ENCODE measurements around the gene MYH7B.

The MYH7B gene

DNA sequence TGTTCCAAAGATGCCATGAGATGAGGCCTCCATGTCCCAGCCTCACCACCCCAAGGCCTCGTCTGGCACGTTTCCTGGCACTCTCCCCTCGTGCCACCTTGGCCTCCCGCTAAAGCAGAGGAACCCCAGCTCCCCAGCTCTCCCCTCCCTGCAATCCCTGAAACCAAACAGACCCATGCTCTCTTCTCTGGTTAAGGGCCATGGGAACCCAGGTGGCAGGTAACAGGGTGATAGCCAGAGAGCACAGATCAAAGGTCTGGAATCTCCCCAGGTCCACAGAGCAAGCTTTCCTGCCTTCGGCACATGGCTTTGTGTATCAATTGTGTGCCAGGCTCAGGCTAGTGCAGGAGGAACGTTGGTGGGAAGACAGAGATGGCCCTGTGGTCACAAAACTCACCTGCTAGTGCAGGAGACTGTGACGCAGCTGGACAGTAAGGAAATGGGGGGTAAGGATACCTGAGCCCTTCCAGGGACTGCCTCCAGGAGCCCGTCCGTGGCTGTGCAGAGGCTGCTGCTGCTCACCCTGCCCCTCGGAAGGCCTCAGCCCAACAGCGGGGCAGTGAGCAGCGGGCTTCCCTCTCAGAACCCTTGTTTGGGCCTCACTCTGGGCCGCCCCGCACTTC lies 39.0 kb downstream of the MYH7B start:
- DNase-seq: no peak

DNA sequence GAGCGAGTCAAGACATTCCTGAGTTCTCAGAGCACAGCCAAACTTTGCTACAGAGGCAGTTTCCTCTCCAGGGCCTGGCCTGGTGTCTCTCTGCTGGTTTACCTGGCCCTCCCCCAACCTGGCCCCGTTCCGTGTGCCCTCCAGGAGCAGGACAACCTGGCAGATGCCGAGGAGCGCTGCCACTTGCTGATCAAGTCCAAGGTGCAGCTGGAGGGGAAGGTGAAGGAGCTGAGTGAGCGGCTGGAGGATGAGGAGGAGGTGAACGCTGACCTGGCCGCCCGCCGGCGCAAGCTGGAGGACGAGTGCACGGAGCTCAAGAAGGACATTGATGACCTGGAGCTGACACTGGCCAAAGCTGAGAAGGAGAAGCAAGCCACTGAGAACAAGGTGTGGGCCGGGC lies 39.5 kb downstream of the MYH7B start:
- no peak for DNase-seq

DNA sequence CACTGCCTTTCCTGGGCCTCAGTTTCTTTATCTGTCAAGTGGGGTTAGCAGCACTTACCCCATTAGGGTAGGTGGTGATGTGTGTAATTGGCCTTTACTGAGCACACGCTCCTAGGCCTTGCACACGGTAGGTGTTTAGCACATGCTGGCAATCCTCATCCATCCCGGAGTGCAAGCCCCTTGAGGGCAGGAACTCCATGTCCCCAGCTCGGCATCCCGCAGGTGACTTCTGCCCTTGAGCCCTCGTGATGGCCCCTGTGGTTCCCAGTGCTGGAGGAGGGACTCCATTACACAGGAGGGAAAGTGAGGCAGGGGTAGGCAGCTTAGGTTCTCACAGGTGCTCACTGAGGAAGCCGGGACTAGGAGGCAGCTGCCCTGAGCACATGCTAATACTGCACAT lies 40.0 kb downstream of the MYH7B start:
- no peak for DNase-seq

DNA sequence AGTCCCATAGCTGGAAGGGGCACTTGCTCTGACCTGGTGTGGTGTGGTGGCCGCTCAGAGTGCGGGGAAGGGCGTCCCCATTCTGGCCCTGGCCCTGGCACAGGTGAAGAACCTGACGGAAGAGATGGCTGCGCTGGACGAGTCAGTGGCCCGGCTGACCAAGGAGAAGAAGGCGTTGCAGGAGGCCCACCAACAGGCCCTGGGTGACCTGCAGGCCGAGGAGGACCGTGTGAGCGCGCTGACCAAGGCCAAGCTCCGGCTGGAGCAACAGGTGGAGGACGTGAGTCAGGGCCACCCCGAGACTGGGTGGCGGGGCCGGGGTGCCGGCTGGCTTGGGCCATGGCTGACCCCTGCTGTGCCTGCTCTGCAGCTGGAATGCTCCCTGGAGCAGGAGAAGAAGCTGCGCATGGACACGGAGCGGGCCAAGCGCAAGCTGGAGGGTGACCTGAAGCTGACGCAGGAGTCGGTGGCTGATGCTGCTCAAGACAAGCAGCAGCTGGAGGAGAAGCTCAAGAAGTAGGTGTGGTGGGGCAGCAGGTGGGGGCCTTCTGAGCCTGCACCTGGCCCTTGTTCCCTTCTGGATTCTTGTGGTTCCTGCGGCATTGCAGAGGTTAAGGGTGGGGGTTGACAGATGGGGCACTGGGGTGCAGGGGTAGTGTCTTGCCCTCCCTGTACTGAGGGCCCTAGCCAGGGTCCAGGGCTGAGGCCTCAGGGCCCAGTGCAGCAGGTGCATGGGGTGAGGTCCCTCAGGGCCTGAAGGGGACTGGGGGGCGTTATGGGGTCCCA lies 40.8 kb downstream of the MYH7B start:
- DNase-seq: no peak

DNA sequence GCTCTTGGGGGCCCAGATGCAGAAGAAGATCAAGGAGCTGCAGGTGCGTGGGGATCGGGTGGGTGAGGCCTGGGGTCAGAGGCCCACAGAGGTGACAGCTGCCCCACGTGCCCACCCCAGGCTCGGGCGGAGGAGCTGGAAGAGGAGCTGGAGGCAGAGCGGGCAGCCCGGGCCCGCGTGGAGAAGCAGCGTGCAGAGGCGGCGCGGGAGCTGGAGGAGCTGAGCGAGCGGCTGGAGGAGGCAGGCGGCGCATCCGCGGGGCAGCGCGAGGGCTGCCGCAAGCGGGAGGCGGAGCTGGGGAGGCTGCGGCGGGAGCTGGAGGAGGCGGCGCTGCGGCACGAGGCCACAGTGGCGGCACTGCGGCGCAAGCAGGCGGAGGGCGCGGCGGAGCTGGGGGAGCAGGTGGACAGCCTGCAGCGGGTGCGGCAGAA lies 41.5 kb downstream of the MYH7B start:
- no peak for DNase-seq

DNA sequence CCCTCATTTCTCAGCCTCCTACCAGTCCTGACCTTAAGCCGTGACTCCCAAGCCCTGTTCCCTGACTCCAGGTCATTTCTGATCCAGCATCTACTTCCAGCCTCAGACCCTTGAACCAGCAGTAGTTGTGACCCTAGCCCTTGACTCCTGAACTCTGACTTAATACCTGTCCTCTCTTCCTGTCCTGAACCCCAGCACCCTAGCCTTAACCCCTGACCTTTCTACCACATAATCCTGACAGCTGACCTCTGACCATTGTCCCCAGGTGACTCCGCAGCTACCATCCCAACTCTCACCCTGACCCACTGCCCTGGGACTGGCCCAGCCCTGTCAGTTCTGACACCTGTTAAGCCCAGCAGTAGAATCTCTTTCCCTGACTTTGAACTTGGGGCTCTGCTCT lies 42.1 kb downstream of the MYH7B start:
- no peak for DNase-seq

DNA sequence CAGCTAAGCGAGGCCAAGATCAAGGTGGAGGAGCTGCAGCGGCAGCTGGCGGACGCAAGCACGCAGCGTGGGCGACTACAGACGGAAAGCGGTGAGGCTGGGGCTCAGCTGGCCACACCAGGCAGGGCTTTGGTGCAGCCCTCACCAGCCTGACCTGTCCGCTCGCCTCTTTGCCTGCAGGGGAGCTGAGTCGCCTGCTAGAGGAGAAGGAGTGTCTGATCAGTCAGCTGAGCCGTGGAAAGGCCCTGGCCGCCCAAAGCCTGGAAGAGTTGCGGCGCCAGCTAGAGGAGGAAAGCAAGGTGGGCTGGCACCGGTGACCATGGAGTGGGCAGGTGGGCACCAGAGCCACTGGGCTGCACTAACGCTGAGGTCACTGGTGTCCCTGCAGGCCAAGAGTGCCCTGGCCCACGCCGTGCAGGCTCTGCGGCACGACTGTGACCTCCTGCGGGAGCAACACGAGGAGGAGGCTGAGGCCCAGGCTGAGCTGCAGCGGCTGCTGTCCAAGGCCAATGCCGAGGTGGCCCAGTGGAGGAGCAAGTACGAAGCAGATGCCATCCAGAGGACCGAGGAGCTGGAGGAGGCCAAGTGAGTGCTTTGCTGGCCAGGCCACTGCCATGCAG lies 42.8 kb downstream of the MYH7B start:
- no peak for DNase-seq

DNA sequence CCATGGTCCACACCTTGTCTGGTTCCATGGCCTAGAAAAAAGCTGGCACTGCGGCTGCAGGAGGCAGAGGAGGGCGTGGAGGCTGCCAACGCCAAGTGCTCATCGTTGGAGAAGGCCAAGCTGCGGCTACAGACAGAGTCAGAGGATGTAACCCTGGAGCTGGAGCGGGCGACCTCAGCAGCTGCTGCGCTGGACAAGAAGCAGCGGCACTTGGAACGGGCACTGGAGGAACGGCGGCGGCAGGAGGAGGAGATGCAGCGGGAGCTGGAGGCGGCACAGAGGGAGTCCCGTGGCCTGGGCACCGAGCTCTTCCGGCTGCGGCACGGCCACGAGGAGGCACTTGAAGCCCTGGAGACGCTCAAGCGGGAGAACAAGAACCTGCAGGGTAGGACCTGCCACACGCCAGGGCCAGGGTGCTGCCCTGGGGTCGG lies 43.4 kb downstream of the MYH7B start:
- no peak for DNase-seq

DNA sequence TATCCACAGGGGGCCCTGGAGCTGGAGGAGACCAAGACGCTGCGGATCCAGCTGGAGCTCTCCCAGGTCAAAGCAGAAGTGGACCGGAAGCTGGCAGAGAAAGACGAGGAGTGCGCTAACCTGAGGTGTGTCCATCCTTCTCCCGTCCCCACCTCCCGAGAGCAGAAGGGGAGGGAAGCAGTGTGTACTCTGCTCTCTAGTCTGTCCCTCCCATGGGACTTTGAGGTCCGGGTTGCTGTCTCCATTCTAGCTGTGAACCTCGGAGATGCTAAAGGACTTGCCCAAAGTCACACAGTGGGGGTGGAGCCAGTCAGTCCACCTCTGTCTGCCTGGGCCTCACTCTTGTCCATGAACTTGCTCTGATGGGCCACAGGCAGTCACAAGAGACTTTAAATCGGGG lies 44.1 kb downstream of the MYH7B start:
- DNase-seq: no peak

DNA sequence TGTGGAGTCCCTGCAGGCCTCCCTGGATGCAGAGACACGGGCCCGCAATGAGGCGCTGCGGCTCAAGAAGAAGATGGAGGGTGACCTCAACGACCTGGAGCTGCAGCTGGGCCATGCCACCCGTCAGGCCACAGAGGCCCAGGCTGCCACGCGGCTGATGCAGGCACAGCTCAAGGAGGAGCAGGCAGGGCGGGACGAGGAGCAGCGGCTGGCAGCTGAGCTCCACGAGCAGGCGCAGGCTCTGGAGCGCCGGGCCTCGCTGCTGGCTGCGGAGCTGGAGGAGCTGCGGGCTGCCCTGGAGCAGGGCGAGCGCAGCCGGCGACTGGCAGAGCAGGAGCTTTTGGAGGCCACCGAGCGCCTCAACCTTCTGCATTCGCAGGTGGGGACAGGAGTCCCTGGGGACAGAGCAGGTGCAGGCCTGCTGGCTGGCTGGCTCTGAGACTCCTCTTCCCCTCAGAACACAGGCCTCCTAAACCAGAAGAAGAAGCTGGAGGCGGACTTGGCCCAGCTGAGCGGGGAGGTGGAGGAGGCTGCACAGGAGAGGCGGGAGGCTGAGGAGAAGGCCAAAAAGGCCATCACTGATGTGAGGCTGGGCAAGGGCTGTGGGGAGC lies 44.7 kb downstream of the MYH7B start:
- no peak for DNase-seq

DNA sequence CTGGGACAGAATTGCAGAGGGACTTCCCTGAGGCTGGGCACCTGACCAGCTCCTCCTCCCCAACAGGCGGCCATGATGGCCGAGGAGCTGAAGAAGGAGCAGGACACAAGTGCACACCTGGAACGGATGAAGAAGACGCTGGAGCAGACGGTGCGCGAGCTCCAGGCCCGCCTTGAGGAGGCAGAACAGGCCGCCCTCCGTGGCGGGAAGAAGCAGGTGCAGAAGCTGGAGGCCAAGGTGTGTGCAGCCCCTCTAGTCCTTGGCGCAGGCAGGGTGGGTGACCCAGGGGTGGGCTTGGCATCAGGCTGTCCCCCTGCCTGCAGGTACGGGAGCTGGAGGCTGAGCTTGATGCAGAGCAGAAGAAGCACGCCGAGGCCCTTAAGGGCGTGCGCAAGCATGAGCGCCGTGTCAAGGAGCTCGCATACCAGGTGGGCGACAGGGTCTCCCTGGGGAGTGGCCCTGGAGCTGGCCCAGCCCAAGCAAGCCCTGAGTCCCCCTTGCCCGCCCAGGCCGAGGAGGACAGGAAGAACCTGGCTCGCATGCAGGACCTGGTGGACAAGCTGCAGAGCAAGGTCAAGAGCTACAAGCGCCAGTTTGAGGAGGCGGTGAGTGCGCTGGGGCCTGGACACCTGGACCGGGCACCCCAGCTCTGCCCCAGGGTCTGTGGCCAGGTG lies 45.4 kb downstream of the MYH7B start:
- DNase-seq: no peak

DNA sequence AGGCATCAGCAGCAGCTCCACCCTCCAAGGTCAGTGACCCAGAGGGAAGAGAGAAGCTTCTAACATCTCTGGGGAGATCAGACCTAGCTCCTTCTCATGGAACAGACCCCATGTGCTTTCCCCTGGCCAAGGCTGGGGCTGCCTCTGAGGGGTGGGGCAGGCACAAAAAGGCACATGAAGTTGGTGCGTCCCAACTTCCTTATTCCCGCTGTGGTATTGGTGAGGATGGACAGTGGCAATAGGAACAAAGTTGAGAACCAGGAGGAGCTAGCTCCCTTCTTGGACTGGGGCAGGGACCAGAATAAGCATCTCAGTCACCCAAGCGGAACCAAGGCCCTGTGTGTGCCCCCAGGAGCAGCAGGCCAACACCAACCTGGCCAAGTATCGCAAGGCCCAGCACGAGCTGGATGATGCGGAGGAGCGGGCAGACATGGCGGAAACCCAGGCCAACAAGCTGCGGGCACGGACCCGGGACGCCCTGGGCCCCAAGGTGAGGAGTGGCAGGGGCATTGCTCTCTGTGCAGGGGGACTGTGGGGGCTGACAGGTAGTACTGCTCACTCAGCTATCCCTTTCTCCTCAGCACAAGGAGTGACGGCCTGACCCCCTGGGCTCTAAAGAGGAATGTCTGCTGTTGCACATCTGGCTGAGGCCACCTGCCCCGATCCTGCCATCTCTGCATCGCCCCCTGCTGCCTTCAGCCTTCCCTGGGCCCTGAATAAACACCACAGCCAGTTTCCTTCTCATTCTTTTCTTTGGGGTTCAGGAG lies 46.1 kb downstream of the MYH7B start:
- no peak for DNase-seq

DNA sequence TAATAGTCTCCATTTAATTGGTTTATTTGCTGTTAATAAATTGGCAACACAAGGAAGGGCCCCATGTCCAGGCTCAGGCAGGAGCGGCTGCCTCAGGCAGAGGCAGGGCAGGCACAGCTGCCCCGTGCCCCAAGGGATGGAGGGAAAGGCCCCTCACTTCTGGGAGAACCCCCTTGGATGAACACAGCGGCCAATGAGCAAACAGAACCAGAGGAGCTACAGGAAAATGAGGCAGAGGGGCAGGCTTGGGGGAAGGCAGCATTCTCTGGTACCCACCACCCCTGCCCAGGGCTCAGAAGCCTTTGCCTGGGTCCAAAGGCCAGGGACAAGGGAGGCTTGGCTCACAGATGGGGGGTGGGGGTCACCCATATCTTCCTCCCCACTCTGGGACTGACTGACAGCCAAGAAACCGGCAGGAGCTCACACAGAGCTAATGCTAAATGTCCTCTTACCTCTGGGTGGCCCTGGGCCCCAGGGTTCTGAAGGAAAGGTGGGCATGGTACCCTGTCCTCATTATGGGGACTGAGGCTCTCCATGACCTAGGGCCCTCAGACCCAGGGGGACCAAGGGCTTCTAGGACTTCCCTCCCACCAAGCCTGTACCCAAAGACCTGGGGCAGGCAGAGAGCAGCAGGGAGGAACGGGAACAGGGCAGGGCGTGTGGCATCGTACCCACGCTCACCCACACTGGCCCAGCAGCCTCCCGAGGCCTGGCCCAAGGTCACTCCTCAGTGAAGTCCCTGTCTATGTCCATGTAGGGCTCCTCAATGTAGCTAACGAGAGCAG lies 47.0 kb downstream of the MYH7B start:
- DNase-seq: no peak

DNA sequence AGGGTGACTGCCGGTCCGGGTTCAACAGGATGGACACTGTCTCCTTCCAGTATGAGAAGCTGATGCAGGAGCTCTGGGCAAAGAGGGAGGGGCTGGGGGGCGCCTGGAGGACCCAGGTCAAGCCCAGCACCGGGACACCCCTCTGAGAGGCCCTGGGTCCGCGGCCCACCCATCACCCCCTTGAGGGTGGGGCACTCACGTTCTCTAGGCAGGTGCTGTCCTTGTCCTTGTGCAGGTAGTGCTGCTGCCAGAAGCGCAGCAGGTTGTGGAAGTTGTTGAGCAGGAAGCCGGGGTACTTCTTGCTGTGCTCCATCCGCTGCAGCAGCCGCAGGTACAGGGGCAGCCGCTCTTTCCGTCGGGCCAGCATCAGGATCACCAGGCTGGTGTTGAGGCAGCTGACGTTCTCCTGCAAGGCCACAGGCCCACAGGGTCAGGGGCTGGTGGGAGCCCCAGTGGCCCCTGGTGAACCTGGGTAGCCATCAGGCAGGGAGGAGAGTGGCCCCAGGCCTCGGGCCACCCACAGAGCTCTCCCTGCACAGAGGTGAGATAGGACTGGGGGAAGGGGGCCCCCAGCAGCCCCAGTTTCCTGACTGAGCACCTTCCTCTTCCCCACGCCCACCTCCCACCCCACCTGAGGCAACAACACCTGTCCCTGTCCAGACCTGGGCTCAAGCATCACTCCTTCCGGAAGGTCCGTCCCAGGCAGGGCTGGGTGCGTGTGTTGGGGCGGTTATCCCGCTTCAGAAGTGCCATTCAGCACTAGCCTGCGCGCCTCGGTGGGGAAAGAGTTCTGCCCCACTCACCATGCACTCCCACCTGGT lies 47.8 kb downstream of the MYH7B start:
- no peak for DNase-seq

DNA sequence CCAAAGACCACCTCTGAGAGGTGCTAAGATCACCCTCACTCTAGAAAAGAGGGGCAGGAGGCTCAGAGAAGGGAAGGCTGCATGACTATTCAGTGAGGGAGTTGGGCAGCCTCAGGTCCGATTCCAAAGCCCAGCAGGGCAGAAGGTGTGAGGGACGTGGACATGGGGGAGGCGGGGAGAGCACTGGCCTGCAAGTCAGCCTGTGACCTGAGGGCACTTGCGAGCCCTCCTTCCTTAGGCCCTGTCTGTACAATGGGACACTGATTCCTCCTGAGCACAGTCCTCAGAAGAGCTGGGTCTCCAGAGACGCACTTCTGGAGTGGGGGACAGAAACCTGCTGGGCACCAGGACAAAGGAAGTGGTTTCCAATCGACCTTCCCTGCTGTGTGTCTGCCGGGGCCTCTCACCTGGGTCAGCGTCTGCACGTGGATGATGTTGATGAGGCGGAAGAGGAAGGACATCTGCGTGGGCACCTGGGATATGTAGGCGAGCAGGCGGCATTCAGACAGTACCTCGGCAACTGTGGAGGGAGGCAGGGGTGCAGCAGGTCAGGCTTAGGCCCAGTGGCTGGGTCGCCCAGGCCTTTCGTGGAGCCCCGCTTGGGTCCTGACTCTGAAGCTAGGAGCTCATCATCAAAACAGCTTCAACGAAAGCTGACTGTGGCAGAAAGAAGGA lies 48.5 kb downstream of the MYH7B start:
- no peak for DNase-seq

DNA sequence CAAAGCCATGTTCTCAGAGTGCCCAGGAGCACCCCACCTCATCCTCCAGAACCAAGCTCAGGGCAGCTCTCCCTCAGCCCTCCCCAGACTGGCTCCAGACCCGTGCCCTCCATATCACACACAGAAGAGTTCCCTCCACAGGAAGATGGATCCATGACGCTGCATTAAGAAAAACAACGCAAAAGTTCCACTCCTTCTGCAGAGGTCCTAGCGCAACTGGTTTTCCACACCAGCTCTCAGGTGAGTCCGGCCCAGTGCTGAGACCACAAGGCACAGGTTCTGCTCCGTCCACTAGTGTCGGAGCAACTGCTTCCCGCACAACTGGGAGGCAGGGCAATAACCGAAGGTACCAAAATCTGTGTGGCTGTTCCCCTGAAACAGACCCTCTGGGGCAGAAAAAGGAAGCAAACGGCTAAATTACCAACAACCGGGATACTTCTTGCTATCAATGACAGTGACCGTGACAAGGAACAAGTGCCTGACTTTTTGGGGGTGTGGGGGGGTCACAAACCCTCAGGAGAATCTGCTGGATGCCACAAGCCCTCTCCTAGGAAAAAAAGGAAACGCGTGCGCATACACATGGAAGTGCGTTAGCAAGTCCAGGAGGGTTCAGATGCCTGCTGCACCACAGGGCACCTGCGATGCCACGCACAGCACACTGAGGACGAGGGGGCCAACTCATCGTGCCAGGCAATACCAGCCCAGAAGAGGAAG lies 49.2 kb downstream of the MYH7B start:
- no peak for DNase-seq
